Renal cortical epithelial cell (primary cell): ENCODE measurements around the gene STAG1. TPM values are rescaled to one million over a fixed set of nuclear protein-coding genes. Genes with fewer than 3 reads are reported as not detected.
"Not testable (repeated sequence)": the region's sequence is repeated elsewhere in the genome, so short reads cannot be mapped to it uniquely, and the experiment has no call there.

Source experiments
- DNase-seq: peaks from one replicate; pipeline ENCODE4 v3.0.0-alpha.2; 2011; ENCODE audit warnings: low read depth
- total RNA-seq: library from RNA; depleted of rRNA; stranded (reverse); fragments of >200 nt; gene quantifications from 2 replicates; pipeline ENCODE4 v1.2.3, GENCODE V29; 2014

STAG1 gene
- total RNA-seq, 1 donor from 2014 or later = 41.3 TPM

DNA sequence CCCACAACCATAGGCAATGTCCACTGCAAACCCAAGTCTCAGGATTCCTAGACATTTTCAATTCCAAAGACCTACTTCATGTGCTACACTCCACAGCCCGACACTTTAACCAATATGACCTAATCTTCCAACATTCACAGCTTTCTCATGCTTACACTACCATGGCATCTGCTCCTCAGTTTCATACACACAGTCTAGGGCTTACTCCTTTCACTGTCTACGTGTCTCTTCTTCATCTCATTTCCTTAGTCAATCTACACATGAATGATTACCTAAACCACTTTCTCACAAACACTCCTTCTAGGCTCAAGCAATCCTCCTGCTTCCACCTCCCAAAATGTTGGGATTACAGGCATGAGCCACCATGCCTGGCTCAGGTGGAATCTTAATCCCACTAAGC is 106.3 kb downstream of the STAG1 start:
- no peak for DNase-seq

DNA sequence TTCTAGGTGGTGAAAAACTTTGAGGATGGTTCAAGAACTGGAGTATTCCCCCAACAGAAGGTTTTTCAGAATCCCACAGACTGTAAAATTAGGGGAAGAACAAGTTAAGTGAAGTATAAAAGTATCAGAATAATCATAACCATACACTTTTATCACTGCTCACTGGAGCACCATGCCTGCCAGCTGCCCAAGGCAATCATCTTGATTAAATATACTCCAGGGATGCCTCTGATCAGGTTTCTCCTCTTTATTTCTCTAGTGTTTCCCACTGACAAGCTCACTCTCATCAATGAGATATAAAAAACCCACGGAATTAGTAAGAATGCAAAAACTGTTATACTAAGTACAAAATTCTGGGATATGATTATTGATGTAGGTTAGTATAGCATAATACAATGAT is 108.0 kb downstream of the STAG1 start:
- no peak for DNase-seq

DNA sequence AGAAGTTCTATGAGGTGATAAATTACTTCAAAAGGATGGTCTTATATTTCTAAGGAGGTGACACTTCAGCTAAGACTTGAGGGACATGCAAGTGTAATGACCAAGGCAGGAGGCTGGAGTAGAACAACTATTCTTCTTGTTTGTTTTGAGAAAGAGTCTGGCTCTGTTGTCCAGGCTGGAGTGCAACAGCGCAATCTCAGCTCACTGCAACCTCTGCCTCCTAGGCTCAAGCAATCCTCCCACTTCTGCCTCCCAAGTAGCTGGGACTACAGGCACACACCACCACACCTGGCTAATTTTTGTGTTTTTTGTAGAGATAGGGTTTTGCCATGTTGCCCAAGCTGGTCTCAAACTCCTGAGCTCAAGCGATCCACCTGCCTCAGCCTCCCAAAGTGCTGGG is 108.8 kb downstream of the STAG1 start:
- not testable (repeated sequence) for DNase-seq

DNA sequence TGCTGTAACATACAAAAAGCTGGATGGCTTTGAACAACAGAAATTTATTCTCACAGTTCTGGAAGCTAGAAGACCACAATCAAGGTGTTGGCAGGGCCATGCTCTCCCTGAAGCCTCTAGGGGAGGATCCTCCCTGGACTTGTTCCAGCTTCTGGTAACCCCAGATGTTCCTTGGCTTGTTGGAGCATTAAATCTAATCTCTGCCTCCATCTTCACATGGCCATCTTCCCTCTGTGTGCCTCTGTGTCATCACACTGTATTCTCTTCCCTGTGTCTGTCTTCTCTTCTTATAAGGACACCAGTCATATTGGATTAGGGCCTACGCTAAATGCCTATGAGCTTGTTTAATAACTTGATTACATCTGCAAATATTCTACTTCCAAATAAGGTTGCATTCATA is 109.5 kb downstream of the STAG1 start:
- no peak for DNase-seq

DNA sequence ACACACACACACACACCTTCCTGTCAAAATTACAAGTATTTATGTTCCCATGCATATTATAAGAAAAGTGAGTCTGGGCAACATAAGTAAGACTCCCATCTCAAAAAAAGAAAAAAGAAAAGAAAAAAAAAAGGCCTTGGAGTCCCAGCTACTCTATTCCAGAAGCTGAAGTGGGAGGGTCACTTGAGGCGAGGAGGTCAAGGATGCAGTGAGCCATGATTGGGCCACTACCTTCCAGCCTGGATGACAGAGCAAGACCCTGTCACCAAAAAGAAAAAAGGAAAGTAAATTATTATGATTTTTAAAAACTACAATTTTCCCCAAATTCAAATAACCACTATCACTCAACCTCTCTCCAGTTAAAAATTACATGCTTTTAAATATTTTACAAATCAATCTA is 113.1 kb downstream of the STAG1 start:
- no peak for DNase-seq

DNA sequence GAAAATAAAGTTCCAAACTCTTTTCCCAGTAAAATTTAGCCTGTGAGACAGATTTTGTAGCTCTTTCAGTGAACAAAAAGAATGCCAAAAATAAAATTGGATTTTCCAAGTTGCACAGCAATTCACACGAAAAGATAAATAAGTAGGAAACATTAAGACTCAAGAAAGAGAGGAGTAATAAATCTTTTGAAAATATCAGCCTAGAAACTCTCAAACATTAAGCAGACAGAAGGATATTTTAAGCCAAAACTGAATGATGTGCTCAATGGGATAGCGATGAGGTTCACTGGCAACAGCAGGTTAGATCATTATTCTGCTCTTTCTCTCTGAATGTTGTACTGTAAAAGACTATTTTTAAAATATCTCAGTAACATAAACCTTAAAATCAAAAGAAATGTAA is 115.0 kb downstream of the STAG1 start:
- no peak for DNase-seq

DNA sequence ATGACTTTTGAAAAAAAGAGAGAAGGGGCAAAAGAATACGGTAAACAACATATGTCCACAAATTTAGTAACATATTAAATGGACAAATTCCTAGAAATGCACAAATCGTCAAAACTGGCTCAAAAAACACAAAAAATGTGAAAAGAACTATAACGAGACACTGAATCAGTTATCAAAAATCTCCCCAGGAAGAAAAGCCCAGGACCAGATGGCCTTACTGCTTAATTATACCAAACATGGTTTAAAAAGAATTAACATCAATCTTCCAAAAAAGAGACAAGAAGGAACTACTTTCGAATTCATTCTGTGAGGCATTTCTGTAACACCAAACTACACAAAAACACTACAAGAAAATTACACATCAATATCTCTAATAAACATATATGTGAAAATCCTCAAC is 117.4 kb downstream of the STAG1 start:
- no peak for DNase-seq

DNA sequence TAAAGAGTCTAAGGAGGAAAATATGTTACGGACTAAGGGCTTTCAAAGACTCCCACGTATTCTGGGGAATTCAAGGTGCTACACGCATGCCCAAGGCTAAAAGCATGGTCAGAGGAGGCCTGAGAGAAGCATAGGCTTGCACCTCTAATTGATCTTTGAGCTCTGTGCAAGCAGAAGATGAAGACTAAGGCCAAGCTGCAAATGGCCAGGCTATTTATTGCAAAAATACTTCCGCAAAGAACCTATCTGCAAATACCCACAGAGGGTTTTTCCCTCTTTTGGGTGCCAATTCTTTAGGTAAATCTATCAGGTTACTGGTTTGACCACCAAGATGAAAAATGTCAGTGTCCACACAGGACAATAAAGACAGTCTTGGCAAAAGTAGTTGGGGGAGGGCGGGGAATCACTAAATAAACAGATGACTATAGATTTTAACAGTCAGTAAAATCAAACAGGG is 119.5 kb downstream of the STAG1 start:
- no peak for DNase-seq

DNA sequence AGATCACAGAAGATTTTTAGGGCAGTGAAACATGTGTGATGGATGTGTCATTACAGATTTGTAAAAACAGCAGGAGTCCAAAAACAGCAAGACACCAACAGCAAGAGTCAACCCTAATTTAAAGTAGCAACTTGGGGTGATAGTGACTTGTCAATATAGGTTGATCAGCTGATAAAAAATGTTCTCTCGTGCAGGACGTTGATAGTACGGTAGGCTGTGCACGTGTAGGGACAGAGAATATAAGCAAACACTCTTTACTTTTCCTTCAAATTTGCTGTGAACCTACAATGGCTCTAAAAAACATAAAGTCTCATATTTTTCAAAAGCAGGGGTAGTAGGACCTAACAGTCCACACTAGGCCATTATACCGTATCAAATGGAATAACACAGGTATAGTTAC is 120.8 kb downstream of the STAG1 start:
- no peak for DNase-seq

DNA sequence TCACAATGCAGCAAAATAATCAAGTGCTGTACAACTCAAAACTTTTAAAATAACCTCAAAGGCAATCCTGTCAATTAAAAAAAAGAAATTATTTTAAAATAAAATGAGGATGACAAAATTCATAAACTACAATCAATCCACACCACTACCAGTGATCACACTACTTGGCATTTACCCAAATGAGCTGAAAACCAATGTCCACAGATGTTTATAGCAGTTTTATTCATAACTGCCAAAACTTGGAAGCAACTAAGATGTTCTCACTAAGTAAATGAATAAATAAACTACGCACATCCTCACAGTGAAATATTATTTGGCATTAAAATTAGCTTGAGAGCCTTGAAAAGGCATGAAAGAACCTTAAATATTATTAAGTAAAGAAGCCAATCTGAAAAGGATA is 121.3 kb downstream of the STAG1 start:
- no peak for DNase-seq

DNA sequence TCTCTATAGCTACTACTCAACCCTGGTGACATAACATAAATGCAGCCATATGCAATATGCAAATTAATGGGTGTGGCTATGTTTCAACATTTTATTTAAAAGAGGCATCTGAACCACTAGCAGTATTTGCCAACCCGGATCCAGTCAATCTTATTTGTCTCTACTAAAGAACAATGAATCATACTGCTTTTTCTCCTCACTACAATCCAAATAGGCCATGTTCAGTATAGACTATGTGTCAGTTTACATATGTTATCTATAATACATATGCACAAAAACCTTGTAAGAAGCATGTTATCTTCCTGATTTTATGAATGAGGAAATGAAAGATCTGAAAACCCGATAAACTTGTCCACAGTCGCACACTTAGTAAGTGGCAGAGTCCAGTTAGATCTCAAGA is 125.7 kb downstream of the STAG1 start:
- no peak for DNase-seq

DNA sequence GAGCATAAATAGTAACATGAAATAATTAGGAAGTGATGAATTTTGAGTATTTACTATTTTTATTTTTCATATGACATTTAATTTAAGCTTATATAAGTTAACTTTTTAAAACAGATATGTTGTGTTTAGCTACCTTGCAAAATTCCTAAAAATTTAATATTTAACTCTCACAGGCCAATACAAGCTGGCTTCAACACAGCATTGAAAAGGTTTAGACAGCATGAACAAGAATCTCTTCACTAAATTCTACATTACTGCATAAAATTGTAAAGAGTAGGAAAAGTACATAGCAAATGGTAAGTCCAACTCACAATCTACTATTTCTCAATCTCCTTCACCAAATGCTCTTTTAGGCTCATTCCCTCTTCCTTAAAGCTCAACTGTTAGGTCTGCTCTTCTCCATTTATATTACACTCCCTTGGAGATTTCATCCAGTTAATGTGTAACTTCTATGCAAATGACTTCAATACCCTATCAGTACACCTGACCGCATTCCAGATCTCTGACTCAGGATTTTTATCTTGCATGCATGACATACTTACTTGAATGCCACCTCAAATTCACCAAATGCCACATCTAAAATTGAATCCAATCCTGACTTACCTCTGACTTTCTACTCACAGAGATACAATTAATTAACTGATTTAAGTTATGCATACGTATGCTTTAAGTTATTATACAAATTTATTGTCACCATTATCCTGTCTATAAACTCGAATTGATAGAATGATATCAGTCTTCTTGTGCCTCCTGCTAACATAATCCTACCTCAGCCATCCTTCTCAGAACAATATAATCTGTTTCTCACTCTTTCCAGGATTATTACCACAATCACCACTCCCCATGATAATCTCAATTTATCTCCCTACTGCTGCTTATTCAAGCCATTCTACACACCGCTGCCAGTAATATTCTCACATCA is 127.0 kb downstream of the STAG1 start:
- peak; percentile 98 for DNase-seq

DNA sequence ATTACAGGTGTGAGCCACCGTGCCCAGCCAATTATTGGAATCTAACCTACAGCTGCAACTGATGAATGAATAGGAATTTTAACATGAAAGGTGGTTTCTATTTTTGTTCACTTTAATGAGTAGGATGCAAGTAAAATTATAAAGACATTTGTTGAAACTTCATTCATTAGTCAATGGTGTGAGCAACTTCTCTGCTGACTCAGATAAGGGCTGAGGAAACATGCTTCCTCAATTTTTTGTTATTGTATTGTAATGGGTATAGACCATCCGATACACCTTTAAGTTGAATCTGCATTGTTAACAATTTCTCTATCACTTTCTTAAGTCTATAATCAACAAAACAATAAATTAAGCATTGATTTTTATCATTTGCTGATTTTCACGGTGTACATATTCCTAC is 127.8 kb downstream of the STAG1 start:
- peak; percentile 36 for DNase-seq

DNA sequence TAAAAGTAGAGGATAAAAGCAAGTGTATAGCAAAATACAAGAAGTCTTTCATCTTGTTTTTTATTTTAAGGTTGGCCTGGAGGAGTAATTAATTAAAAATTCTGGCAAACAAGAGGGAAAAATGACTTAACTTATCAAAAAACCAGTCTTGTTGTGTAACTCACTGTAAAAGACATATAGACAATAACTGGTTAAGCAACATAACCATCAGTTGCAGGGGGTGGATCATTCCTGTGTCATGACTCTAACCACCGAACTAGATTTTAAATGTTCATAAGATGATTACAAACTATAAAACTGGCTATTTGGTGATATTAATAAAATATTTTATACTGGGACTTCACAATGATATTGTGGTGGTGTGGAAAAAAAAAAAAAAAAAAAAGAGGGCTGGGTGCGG is 130.6 kb downstream of the STAG1 start:
- DNase-seq = no peak

DNA sequence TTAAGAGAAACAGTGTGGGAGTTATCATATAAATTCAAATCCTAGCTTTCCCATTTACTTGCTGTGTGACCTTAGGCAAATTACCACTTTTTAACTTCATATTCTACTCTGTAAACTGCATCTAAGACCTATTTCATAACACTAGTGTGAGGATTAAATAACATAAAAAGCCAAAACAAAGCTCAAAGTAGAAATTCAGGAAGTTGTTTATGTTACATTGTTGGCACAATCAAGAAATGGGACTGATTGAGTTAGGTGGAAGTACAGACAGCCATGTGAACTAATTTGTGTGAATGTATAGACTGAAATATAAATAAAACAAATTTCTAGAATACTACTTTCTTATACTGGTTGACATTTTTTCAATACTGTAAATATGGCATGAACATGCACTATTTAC is 131.7 kb downstream of the STAG1 start:
- no peak for DNase-seq

DNA sequence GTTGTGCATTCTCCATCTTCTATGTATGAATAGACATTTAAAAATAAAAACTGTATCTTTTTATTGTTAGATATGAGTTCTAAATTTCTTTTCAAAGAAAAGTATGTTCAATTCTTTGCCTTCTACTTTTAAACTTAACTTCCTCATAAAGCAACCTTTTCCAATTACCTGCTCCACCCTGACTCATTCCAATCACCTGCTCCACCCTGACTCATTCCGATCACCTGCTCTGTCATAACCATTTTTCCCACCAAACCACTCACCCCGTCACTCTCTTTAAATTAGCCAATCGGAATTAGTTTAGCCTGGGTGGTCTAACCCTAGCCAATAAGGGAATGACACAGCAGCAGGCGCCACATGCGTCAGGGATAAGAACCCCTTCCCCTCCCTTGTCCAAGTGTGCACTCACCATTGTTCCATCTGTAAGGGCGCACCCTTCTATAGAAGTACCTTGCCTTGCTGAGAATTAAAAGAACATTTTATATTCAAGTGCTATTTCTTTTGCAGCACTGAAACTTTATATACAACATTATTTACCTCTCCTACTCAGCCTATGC is 134.1 kb downstream of the STAG1 start:
- DNase-seq = not testable (repeated sequence)

DNA sequence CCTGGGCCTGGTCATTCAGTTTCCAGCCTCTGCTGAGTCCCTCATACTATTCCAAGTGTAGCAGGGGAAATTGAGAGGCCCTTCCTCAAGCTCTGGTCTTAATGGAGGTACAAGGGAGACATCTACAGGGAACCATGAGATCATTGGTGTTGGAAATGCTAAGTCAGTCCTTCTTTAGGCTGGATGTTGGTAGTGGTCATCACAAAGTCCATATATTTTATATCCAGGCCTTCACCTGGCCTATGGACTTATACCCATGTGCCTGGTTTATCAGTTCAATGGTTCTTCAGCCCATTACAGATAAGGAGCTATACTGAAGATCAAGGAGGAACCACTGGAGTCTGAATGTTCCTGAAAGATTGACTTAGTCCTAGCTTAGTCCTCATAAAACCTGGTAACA is 135.0 kb downstream of the STAG1 start:
- peak; percentile 28 for DNase-seq

DNA sequence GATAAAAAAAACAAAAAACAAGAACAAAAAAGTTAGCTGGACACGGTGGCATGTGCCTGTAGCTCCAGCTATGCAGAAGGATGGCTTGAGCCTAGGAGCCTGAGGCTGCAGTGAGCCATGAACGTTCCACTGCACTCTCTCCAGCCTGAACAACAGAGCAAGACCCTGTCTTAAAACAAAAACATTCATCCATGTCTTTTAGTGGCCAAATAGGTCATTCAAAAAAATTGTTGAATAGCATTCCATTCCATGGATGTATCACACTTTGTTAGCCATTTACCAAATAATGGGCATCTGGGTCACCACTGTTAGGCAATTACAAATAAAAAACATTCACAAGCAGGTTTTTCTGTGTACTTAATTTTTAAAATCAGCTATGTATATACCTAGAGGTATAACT is 139.7 kb downstream of the STAG1 start:
- peak; percentile 89 for DNase-seq

DNA sequence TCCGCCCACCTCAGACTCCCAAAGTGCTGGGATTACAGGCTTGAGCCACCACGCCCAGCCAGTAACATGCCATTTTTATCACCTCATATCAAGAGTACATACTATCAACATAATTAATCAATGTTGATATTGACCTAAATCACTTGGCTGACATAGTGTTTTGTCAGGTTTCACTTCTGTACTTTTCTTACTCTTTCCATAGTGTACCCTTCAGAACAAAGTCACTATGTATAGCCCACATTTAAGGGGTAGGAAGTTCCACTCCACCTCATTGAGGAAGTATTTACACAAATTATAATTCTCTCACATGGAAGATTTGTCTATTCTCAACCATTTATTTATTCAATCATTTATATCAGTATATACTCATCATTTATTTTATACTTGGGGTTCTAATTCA is 145.2 kb downstream of the STAG1 start:
- no peak for DNase-seq

DNA sequence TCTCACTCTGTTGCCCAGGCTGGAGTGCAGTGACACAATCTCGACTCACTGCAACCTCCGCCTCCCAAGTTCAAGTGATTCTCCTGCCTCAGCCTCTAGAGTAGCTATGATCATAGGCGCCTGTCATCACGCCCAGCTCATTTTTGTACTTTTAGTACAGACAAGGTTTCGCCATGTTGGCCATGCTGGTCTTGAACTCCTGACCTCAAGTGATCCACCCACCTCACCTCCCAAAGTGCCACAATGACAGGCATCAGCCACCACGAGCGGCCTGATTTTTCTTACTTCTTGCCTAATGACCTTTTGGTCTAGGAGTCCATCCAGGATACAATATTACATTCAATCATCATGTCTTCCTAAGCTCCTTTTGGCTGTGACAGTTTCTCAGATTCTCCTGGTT is 146.0 kb downstream of the STAG1 start:
- DNase-seq = not testable (repeated sequence)

DNA sequence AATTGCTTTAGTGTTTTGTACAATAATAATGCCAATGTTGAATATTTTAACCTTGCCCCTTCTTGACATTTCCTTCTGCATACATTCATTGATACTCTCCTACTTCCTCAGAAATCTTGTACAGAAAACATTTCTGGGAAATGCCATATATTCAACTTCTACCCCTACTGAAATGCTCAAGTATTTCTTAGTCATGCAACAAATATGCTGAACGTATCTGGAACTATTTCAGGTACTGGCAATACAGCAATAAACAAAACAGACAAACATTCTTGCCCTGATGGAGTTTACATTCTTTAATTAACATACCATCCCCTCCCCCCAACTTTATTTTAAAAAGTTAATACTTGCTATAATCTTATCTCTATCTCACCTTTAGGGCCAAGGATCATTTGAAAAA is 147.2 kb downstream of the STAG1 start:
- peak; percentile 61 for DNase-seq

DNA sequence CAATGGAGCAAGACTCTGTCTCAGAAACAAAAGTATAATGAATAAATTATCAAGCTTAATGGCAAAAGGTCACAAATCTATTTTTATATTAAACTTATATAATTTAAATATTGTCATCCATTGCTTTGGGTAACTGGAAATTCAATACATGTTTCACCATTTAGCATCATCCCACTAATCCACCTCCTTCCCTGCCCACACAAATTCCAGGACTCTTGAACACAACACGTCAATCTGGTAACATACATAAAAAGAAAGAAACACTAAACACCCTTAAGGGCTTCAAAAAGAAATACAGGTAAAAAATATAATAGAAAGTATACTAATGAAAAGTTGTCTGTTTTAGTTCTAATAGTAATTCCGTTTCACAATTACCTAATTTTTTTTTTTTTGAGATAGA is 149.4 kb downstream of the STAG1 start:
- DNase-seq = no peak

DNA sequence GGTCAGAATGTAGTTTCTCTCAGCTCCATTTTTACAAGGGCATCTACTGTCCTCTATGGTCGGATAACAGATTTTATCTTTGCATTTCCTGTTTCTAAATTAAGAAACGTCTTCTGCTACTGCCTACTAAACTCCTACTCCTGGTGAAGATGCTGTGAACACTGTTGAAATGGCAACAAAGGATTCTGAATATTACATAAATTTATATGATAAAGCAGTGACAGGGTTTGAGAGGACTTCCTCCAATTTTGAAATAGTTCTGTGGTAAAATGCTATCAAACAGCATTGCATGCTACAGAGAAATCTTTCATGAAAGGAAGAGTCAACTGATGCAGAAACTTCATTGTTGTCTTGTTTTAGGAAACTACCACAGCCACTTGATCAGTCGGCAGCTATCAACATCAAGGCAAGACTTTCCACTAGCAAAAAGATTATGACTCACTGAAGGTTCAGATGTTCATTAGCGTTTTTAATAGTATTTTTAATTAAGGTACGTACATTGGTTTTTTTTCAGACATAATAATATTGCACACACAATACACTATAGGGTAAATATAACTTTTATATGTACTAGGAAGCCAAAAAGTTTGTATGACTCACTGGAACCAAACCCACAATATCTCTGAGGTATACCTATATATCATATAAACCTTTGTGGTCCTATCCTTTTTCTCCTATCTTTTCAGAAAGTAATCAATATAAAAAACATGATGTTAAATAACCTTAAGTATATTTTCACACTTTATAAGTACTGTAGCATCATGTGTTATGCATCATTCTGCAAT is 156.1 kb downstream of the STAG1 start:
- DNase-seq = no peak
